Mucosa of descending colon (tissue), 3 donors: Measurements from ENCODE around the gene ROS1. TPM values are rescaled to one million over a fixed set of nuclear protein-coding genes. Genes with fewer than 3 reads are reported as not detected.

ENCODE experiments used
- ATAC-seq: fragments of 200-7000 bp; cut with Tn5 transposase; one replicate; pipeline ENCODE4 v1.9.1; 2020; ENCODE audit warnings: mild to moderate bottlenecking, moderate library complexity
- DNase-seq, 3 donors: peaks; one replicate each; pipeline ENCODE4 v3.0.0-alpha.2; 2020
- H3K36me3 ChIP-seq: fragments of 200-600 bp; one replicate; pipeline ENCODE4 v1.8.0; 2021; ENCODE audit warnings: low read depth, mild to moderate bottlenecking
- H3K4me1 ChIP-seq: fragments of 200-600 bp; one replicate; pipeline ENCODE4 v1.8.0; 2021; ENCODE audit warnings: low read depth, mild to moderate bottlenecking
- H3K4me3 ChIP-seq: fragments of 200-600 bp; one replicate; pipeline ENCODE4 v1.8.0; 2021; ENCODE audit warnings: mild to moderate bottlenecking
- H3K9me3 ChIP-seq: fragments of 200-600 bp; one replicate; pipeline ENCODE4 v1.8.0; 2021; ENCODE audit warnings: mild to moderate bottlenecking
- CTCF ChIP-seq: fragments of 200-600 bp; IDR thresholded peaks from one replicate; pipeline ENCODE4 v1.8.0; 2022; ENCODE audit warnings: antibody characterized with exemption, mild to moderate bottlenecking
- intact Hi-C, 2 donors: fragments of 100-400 bp; cut with DNase I in 1 of 2; cut with micrococcal nuclease in 1 of 2; formaldehyde crosslinking; loops; one replicate each; pipeline versions ENCODE4 v1.11.0 to v1.11.1; 2022; cut with DNase I, micrococcal nuclease
- total RNA-seq, 3 donors: library from RNA; stranded (reverse); fragmentation: NEBNext Ultra II Directional in 2 of 3; extraction: Animal tissue kit (Norgen Biotek cat#: 25700) in 2 of 3; gene quantifications; one replicate each; pipeline versions ENCODE4 v1.2.1 to v1.2.4, GENCODE V29; 2021 to 2023
- donor health status: DM: no; HTN: no; CAD: no; lungs with moderate emphysema.
- donor health status: DM: no; HTN: no; CAD: no.
- donor health status: DM: no; HTN: yes; CAD: no.

ROS1 gene
- total RNA-seq, 3 donors from 2014 or later: 0.38 to 1.1 (median 1.0) TPM

GRCh38 chr6:117397536-117398227 lies 28.1 kb downstream of the ROS1 start:
- TF ChIP-seq CTCF: no peak
- Histone ChIP-seq H3K4me3 (no peak overlapping the region), H3K4me1 (no peaks in the 10 kb centered on the region), H3K36me3 (no peaks in the 10 kb centered on the region), H3K9me3 (no peaks in the 10 kb centered on the region)
- DNase-seq: no peak
- no peak for ATAC-seq
- intact Hi-C loops: no loop called here

GRCh38 chr6:117396228-117396627 lies 29.5 kb downstream of the ROS1 start:
- Histone ChIP-seq H3K9me3 (no peaks in the 10 kb centered on the region), H3K4me1 (no peaks in the 10 kb centered on the region), H3K4me3 (no peak overlapping the region), H3K36me3 (no peaks in the 10 kb centered on the region)
- no peak for TF ChIP-seq CTCF
- intact Hi-C loops: no loop called here
- no peak for ATAC-seq
- DNase-seq: no peak

DNA sequence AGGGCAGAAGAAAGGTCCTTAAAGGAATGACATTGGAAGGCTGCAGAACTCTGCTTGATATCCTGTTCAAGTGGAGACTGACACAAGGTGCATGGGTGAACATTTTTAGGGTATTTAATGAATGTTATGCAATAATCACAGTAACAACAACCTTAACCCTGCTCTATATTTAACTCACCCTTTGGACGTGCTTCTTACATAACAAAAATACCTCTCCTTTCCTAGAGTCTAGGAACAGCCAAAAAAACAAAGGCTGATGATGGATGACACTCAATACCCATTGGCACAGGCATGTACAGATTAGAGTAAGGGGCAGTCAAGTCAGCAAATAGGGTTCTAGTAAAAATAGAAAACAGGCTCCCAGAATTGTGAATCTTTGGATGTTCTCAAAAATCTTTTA lies 30.6 kb downstream of the ROS1 start:
- TF ChIP-seq CTCF: no peak
- DNase-seq (no peak), ATAC-seq (no peak)
- intact Hi-C loops: no loop called here
- Histone ChIP-seq H3K4me1 (no peaks in the 10 kb centered on the region), H3K36me3 (no peaks in the 10 kb centered on the region), H3K4me3 (no peak overlapping the region), H3K9me3 (no peaks in the 10 kb centered on the region)

GRCh38 chr6:117393045-117393444 lies 32.7 kb downstream of the ROS1 start:
- no peak for TF ChIP-seq CTCF
- DNase-seq (no peak), ATAC-seq (no peak)
- intact Hi-C loops: no loop called here
- H3K4me1 ChIP-seq: no peaks in the 10 kb centered on the region
- H3K4me3 ChIP-seq: no peak overlapping the region
- no peaks in the 10 kb centered on the region for H3K9me3 ChIP-seq
- H3K36me3 ChIP-seq: no peaks in the 10 kb centered on the region

GRCh38 chr6:117391874-117392583 lies 33.7 kb downstream of the ROS1 start:
- intact Hi-C loops: no loop called here
- Histone ChIP-seq H3K4me3 (no peak overlapping the region), H3K36me3 (no peaks in the 10 kb centered on the region), H3K4me1 (no peaks in the 10 kb centered on the region), H3K9me3 (no peaks in the 10 kb centered on the region)
- ATAC-seq: no peak
- TF ChIP-seq CTCF: no peak
- no peak for DNase-seq
